HG03354 (cell line): ENCODE data around the gene SCARB1.

Experiments
- ATAC-seq: cut with Tn5 transposase; IDR thresholded peaks from one replicate; pipeline ENCODE4 v1.9.1; 2021; ENCODE audit warnings: mild to moderate bottlenecking; ENCODE audit not compliant: unreplicated experiment, poor library complexity, severe bottlenecking

SCARB1 gene

DNA sequence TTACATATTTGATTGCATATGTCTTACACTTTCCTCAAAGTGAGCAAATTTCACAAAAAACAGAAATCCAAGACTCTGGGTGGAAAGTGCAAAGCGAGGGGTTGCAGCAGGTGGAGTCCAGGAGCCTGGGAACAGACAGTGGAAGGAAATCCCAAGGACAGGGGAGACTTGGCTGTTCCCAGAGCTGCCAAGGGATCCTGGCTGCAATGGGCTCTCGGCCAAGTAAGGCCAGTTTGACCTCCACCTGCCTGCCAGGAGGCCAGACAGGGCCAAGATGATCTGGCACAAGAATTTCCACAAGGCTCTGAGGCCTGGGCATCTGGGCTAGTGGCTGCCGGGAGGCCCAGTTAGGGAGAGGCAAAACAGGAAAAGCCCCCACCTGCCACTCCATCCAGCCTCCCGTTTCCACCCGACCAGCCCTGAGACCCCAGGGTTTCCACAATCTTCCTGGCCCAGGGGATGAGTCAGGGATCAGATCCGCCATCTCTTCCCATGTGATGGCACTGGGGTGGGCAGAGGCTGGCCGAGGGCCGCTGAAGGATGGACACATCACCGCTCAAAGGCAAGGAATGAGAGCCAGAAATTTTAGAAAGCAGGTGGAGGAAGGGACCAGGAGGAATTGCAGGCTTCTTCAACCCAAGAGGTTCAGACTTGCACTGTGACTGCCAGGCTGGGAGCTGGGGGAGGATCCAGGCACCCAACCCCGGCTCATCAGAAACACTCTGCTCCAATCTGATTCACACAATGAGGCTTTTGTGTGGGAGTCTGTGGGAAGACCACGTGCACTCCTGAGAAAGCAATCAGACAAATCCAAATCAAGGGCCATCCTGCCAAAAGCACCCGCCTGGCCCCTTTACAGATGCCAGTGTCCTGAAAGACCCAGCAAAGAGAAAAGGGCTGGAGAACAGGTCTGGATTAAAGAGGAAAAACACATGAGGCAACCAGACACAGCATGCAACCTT, 16.3 kb downstream of the SCARB1 start:
- ATAC-seq, result no peak

DNA sequence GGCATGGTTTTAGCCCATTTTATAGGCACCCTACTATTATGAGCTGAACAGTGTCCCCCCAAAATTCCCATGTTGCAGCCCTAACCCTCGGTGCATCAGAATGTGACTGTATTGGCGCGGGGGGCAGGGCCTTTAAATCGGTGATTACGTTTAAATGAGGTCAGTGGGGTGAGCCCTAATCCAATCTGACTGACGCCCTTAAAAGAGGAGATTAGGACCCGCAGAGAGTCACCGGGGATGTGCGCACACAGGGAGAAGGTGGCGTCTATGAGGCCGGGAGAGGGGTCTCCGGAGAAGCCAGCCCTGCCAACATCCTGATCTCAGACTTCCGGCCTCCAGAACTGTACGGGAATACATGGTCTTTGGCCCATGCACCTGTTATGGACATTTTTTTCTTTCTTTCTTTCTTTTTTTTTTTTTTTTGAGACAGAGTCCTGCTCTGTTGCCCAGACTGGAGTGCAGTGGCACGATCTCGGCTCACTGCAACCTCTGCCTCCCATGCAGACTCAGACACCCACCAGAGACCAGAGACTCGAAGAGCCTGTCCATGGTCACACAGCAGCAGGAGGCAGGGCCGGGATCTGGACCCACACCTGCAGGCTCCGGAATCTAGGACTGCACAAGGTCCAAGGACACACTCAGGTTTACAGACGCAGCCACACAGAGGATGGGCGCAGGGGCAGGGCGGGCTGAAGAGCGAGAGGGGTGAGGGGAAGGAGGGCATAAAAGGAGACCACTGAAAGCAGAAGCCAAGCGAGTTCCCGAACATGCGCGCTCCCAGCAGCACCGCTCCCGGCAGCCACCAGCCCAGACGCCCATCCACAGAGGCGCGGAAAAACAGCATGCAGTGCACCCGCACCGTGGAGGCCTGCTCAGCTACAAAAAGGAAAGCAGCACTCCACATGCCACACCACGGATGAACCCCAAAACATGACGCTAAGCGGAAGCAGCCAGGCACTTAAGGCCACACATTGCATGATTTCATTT, 19.0 kb downstream of the SCARB1 start:
- ATAC-seq, result no peak

DNA sequence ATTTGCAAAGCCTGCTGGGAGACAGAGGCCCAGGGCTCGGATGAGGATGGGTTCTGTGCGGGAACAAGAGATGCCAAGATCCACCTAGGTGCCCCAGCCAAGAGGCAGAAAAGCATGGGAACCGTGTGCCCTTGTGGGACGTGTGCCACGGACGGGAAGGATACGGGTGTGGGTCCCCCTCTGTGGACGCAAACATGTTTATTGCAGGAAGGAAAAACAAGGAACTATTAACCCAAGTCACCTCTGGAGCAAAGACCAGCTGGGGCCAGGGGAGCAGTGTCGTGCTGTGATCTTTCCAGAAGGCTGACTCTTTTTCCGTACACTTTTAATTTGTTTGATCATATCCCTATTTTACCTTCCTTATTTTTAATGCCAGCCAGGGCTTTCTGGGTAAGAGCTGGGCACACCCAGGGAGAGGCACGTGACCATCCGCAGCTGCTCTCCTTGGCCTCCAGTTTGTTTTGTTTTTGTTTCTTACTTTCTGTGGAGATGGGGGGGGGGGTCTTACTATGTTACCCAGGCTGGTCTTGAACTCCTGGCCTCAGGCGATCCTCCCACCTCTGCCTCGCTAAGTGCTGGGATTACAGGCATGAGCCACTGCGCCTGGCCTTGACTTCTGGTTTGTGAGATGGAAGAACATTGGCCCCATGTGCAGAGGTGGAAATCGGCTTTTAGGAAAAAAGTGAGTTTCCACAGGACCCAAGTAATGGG, 20.7 kb downstream of the SCARB1 start:
- ATAC-seq, result no peak

DNA sequence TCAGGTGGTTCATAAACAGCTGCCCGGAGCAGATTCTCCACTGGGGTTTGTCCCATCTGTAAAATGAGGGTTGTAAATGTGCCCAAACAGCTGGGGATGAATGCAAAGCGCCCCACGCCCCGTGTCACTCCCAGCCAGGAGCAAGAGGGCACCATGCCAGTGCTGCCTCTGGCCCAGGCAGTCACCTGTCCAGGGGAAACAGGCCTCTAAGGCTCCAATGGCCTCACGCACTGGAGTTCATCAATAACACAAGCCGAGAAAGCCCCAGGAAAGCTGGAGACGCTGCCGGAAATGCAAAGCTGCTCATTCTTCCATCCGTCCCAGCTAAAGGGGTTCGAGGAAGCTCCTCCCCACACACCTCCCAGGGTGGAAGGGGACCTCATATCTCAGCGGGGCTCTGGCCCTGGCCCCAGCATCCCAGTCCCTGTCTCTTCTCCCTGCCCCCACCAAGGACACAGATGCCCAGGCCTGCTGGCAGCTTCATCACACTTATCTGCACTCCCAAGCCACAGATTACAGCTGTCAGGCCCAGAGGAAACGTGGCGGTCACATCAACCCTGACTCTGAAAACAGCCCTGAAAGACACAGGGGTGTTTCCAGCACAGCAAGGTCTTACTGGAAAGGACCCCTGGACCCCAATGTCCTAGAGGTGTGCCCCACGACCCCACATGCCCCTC, 21.5 kb downstream of the SCARB1 start:
- ATAC-seq, result no peak

DNA sequence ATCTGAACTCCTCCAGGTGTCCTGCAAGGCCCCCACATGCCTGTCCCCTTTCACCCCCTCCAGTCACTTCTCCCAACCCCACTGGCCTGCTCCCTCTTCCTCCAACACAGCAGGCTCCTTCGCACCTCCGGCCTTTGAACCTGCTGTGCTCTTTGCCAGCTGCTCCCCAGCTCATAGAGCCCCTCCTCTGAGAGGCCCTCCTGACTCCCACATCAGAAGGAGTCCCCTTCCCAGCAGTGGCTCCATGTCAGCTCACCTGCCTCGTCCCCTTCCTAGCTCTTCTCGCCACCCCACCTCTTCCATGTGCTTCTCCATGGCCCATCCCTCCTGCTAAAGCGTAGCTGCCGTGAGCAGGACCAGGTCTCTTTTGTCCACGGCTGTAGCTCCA, 22.1 kb downstream of the SCARB1 start:
- ATAC-seq, result no peak

DNA sequence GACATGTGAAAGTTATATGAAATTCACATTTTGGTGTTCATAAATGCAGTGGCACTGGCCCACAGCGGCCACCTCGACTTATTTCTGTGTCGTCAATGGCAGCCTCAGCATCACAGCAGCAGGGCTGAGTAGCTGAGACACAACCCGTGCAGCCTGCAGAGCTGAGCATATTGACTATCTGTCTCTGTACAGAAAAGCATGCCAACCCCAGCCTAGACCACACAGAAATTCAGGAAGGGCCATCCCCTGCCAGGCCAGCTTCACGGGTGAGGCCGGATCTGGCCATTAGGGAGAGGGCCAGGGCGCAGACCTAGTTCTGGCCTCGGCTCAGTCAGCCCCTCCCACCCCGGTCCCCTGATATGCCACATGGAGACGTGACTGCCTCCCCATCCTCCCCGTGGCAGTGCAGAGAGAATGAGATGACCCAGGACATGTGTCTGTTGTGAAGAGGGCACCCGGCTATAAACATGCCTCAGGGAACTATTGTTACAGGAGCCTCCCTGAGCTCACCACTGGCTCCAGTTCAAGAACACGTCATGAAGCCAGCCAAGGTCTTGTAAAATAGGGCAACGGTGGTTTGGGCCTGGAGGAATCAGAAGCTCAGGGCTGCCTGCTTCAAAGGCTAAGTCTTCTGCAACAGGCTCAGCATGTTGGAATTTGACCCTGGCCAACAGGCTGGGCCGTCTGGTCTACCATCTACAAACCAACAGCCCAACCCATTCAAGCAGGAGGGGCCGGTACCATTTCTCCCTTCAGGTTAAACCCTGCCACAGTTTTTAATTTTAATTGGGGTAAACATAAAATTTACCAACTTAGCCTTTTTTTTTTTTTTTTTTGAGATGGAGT, 25.5 kb downstream of the SCARB1 start:
- no peak for ATAC-seq

DNA sequence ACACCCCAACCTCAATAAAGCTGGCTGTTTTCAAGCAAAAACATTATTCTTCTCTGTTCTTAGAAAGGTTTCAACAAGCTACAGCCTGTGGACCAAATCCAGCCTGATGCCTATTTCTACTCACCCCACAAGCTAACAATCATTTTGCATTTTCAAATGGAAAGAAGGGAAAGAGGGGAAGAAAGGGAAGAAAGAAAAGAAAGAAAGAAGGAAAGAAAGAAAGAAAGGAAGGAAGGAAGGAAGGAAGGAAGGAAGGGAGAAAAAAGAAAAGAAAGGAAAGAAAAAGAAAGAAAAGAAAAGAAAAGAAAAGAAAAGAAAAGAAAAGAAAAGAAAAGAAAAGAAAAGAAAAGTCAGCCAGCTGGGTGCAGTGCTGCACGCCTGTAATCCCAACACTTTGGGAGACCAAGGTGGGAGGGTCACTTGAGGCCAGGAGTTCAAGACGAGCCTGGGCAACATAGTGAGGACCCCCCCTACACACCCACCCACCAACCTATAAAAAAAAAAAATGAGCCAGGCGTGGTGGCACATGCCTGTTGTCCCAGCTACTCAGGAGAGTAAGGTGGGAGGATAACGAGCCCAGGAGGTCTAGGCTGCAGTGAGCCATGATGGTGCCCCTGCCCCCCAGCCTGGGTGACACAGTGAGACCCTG, 26.3 kb downstream of the SCARB1 start:
- ATAC-seq, result no peak

DNA sequence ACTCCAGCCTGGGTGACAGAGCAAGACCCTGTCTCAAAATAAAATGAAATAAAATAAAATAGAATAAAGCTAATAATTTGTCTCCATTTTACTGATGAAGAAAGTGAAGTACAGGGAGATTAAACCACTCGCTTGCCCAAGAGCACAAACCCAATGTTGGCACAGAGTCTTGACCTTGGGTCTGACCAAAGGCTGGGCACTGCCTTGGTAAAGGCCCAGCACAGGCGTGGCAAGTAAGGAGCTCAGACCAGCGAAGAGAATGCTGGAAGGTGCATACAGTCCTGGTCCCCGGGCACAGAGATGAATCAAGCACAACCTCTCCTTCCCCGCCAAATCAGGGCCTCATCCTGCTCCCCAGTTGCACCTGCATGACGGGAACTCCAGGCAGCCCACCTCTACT, 26.9 kb downstream of the SCARB1 start:
- ATAC-seq, result no peak

DNA sequence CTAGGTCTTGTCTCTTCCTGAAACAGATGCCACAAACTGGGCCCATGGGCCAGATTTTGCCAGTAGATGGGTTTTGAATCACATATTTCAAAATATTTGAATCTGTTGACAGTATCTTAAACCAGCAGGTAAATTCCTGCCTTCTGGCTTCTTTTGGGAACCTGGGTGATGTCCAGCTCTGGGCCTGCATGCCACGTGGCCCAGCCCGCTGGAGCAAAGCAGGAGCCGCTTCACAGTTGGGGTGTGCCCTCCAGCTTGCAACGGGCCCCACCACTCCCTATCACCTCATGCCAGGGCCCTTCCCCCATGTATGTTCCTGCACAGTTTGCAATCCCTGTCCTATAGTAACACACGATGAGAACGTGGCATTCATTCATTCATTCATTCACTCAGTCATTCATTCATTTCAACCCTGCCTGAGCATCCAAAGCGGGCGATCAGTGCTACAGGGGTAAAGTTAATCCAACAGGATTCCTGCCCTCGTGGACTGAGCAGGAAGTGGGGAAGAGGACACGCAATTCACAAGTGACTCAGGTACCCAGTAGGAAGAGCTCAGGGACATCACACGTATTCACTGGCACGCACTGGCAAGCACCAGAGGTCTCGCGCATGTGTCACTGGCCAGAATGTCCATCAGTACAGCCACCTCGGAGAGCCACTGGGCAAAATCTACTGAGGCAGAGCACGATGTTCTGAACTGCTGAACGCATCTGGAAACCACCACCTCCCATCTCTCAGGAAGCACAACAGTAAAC, 27.8 kb downstream of the SCARB1 start:
- ATAC-seq, result no peak

DNA sequence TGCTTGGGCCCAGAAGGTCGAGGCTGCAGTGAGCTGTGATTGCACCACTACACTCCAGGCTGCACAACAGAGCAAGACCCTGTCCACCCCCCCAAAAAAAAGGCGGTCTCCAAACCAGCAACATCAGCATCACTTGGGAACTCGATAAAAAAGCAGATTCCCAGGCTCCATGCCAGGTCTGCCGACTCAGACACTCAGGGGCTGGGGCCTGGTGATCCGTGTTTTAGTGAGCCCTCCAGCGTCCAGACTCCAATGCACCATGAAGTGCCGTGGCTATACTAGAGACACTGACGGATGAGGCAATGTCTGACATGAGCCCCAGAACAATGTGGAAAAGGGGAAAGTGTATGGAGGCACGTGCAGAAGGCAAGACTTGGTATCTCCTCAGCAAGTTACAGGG, 28.8 kb downstream of the SCARB1 start:
- ATAC-seq, result no peak

DNA sequence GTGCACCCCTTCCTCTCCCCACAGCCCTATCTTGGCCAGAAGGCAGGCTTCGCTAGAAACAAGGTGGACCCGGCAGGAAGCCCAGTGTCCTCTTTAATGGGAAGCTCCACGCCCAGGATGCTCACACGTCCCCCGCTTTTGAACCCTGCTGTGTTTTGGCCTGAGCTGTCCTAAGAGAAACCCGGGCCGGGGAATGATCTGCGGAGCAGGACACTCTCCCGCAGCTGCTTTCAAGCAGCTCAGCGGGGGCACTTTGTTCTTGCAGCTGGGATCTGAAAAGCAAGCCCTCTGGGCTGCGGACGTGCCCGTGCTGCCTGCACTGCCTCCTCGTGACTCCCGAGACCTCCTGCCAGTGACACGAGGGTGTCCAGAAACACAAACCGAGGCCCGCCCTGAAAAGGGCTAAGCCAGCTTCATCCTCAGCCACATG, 30.0 kb downstream of the SCARB1 start:
- no peak for ATAC-seq

DNA sequence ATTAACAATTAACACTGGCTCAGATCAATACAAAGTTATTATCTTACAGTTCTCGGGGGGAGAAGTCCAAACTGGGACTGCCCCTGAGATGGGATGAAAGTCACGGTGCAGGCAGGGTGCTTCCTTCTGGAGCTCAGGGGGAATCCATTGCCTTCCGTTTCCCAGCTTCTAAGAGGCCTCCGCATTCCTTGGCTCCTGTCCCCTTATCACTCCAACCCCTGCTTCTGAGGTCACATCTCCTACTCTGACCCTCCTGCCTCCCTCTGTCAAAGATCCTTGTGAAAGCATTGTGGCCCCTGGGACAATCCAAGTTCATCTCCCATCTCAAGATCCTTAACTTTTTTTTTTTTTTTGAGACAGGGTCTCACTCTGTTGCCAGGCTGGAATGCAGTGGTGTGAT, 30.8 kb downstream of the SCARB1 start:
- no peak for ATAC-seq

DNA sequence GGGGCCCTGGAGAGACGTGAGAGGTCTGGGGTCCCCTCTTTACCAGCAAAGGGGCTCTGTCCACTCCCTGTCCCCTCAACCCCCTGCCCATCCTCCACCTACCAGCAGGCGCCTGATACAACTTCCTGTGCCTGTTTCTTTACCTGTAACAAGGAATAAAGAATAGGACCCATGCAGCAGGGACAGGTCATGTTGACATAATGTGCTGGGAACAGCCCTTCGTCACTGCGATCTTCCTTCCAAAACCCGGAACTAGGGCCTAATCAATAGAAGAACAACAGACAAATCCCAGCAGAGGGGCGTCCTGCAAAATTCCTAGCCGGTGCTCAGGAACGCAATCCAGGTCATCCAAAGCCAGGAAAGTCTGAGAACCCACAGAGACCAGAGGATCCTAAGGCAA, 32.1 kb downstream of the SCARB1 start:
- no peak for ATAC-seq

DNA sequence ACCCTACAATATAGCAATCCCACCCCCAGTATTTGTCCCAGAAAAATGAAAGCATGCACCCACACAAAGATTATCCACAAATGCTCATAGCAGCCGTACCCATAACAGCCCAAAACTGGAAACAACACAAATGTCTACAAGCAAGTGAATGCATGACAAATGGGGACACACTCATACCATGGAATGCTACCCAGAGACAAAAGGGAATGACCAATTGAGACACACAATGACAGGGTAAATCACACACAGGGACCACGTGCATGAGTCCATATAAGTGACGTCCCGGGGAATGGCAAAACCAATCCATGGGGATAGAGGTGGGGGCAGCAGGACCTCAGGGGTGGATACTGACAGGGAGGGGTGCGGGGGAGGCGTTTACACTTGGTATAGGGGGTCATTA, 33.4 kb downstream of the SCARB1 start:
- no peak for ATAC-seq

DNA sequence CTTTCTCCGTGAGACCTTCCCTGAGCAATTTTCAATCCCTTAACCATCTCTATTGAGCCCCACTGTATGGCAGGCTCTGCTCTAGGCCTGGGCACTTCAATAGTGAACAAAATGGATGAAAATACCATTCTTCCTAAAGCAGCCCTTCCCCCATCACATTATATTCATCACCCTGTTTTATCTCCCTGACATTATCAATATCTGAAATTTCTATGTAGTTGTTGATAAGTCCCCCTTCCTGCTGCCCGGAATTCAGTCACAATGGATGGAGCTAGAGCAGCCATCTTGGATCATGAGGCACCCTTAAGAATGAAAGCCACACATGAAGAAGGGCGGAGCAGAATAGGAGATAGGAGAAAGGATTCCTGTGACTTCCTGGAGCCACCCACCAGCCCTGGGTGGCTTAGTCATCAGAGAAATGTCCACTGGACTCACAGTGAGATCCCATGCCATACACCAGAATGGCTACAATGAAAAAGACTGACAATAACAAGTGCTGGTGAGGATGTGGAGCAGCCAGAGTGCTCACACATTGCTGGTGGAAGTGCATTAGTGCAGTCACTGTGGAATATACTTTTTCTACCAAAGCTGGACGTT, 33.9 kb downstream of the SCARB1 start:
- no peak for ATAC-seq

DNA sequence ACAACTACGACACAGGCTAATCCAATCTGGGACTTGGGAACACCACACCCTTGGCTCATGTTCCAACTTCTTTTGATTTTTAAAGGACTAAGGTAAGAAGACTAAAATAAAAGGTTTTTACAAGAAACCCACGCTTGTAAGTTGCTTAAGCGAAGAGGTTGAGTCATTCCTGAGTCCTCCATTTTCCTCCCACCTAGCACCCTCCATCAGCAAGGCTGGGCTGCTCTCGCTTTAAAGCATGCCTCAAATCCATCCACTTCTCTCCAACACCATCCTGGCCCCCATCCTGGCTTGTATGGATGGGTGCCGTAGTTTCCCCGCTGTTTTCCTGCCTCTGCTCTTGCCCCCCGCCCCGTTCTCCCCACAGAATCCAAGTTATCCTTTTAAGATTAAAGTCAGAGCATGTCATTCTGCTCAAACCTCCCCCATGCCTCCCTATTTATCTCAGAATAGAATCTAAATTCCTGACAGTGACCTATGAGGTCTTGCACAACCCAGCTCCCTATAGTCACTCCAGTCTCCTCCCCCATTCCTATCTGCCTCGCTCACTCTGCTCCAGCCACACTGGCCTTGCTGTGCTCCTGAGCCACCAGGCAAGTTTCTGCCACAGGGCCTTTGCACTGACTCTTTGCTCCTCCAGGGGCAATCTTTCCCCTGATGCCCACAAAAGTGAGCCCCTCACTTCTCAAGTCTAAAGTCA, 34.5 kb downstream of the SCARB1 start:
- no peak for ATAC-seq
